Measurements from ENCODE around the gene CREB3L2.
"Not testable (repeated sequence)": the region's sequence is repeated elsewhere in the genome, so short reads cannot be mapped to it uniquely, and the experiment has no call there.

CREB3L2 gene

DNA sequence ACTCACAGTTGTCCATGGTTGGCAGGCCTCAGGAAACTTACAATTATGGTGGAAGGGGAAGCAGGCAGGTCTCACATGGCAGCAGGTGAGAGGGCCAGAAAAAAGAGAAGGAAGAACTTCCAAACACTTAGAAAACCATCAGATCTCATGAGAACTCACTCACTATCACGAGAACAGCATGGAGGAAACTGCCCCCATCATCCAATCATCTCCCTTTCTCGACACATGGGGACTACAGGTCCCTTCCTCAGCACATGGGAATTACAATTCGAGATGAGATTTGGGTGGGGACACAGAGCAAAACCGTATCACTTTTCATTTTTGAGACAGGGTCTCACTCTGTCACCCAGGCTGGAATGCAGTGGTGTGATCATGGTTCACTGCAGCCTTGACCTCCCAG is 12.3 kb upstream of the CREB3L2 start:
- not testable (repeated sequence) for FAIRE-seq

DNA sequence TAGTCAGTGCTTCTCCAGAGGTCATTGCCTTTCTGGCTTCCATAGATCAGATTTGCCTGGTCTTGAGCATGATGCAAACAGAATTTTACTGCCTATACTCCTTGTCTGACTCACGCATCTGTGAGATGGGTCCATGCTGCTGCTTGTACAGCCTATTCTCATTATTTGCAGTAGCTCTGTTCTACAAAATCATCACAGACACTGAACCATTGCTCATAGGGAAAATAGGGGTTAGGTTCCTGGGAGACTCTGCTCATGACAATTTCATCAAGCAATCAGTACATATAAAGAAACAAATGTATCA is 7.4 kb upstream of the CREB3L2 start:
- no peak for FAIRE-seq

DNA sequence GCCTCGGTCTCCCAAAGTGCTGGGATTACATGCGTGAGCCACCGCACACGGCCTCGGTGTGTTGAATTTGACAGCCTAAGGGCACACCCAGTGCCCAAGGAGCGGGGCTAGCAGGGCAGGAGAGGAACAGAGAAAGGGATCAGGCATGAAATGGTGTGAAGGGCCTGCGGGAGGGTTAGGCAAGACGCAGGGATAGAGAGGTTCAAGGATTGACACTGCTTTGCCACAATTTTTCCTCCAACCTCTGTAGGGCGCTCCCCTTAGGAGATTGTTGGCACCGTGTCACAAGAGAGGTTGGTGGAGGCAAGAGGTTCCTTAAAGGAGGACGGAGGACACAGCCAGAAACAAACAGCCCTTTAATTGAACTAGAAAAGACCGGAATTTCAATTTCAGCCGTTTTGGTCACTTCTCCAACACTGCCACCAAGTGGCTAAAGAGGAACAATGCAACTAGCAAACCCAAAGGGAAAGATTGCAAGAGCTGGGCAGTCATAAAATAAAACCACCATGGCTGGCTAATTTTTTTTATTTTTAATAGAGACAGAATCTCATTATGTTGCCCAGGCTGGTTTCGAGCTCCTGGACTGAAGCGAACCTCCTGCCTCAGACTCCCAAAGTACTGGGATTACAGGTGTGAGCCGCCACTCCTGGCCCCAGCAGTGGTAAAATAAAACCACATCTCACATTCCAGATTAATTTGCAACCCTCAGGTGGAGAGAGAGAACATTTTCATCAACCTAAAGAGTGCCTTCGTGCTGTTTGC is 6.9 kb upstream of the CREB3L2 start:
- FAIRE-seq: peak; percentile 97

DNA sequence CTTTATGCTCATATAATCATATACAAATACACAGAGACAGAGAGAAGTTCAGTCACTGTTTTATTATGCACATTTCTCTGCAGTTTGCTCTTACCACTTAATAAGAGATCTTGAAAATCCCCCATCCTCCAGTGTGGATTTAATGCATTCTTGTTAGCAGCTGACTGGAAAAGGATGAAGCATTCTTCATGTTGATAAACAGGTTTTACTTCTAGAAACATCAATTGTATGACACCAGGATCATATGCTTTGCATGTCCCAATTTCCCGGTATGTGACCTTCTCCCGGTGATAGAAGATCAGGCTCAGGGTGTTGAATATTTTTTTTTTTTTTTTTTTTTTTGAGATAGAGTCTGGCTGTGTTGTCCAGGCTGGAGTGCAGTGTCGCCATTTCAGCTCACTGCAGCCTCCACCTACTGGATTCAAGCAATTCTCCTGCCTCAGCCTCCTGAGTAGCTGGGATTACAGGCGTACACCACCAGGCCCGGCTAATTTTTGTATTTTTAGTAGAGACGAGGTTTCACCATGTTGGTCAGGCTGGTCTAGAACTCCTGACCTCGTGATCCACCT is 6.2 kb upstream of the CREB3L2 start:
- FAIRE-seq: no peak

DNA sequence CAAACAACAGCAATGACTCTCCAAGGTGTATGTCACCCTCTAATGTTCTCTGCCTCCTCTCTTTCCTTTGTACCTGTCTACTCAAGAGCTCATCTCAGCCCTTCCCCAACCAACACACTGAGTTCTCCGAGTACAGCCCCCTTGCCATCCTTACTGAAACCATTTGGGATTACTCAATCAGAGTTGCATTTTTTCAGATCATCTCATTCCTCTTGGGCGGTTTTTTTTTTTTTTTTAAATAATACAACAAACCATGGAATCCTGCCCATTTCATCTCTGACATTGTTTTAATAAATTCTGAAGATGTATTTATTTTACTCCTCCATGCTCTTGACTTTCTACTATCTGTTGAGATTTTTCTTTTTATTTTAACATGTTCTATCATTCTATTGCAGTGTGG is 4.2 kb upstream of the CREB3L2 start:
- FAIRE-seq: no peak

DNA sequence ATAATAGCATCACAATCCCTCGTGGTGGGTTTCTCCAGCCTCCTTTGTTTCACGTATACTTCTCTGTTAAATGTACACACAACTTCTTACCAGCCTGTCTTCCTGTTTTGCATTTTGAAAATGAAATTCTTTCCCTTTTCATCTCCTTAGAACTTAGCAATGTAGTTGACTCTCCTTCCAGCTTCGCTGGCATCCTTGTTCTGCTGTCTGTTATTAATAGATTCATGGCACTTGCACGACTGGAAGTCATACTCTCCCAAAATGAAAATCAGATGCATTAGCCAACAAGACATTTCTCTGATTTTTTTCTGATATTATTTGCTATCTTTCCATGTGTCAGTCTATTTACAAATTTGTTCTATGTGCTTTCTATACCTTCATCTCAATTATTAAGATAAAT is 3.0 kb upstream of the CREB3L2 start:
- FAIRE-seq: no peak

DNA sequence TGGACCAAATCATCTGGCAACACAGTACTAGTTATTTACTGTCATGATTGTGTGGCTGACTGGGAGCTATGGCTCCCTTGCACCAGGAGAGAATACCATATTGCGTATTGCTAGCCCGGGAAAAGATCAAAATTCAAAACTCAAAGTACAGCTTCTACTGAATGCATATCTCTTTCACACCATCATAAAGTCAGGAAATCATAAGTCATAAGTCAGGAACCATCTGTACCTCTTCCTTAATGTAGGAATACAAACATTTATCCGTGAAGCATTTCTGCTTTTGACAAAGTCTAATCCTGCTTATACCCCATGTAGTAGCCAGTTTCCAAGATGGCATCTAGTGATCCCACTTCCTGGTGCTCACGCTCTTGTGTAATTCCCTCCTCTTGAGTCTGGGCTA is 2.2 kb upstream of the CREB3L2 start:
- FAIRE-seq: no peak

DNA sequence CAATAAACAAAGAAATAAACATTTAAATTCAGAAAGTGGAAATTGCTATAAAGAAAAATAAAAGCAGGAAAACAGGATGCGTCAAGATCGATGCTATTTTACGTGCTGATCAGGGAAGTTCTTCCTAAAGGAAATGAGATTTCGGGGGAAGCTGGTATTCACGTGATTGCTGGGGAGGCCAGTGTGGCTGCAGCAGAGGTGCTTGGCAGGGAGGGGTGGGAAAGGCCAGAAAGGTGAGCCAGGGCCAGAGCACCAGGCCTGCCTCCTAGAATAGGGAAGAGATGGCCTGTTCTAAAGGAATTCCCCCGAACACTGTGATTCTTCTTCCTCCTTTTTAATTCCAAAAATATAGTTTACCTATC is 923 bp upstream of the CREB3L2 start:
- FAIRE-seq: no peak

DNA sequence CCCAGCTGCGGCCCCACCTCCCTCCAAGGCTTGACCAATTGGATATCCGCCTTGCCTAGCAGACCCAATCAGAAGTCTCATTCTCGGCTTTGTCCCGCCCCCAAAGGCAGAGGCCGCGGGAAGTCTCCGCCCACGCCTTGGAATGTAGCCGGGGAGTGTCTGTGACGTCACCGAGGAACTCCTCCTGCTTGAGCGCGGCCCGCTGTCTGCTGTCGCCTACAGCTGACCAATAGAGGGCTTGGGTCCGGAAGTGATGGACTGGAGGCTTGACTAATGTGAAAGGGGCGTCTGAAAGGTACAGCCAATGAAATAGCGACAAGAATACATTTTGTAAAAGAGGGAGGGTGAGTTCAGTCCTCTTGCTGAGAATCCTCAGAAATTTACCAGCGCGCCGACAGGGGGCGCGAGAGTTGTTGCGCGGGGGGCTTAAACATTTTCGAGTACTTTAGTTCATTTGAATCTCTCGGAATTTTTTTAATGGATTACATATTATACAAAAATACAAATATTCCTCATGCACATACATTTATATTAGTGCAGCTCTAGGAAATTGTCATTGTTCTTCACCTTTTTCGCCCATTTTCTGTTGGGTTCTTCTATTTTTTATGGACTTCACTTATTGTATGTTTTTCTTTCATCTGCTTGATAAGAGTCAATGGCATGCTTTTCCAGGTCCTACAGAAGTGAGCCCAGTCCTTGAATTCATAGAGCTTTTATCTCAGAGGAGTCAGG is 376 bp upstream of the CREB3L2 start:
- peak; percentile 100 for FAIRE-seq

DNA sequence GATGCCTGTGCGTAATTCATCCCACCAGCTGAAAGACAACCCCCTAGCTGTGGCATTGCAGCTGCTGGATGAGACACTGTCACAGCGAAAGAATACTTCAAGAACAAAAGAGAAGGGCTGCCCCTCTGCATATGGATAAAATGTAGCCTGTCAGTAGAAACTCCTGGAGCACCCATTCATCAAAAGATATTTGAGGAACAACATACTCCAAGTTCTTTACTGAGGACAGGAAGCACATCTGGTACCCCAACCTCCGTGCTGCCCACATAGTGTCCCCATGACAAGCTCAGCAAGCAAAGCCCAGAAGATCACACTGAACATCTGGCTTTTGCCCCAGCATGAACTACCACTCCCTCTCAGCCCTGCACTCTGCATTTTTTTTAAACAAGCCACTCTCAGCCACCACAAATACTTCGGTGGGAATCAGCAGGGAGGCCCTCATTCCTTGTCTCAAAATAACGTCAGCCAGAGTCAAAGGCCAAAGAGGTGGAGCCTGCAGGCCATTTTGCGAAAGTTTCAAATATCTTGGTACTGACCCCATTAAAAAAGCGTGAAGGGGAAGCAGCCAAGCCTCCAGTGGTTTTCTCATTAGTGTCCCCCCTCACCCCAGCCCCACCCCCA is 1.7 kb downstream of the CREB3L2 start:
- no peak for FAIRE-seq

DNA sequence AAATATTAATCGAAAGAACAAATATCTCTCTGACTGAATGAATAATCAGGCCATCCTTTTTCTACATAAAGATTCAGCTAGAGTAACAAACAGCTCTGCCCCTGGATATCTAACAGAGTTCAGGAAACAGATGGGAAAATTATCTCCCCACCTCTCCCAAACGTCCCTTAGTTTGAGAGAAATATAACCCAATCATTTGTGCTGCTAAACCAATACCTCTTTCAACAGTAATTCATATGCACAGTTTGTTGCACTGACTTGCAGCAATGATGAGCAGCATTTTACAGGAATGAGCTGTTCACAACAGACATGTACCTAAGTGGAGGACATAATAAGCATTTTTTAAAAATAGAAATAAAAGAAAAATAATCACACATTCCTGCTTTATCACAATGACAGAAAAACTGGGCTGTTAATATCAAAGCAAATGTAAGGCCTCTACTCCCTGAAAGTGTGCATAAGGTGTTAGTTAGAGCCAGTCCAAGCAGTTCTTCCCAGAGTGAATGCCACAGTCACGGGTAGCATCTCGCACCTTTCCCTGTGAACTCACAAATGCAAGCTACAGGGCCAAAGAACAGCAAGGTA is 2.3 kb downstream of the CREB3L2 start:
- FAIRE-seq: no peak

DNA sequence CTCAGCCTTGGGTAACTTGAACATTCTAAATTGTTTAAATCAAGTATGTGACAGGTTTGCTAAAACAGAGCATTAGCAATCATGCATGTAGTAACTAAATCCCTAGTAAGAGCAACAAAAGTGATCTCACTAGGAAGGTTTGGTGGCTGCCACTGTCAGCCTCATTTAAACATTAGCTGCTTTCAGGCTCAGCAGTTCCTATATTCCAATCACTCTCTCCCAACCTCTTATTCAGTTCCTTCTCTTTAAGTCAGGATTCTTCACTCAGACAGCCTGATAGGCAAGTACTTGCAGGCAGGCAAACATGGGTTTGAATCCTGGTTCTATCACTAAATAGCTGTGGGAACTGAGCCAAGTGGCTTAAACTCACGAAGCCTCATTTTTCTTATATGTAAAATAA is 3.6 kb downstream of the CREB3L2 start:
- FAIRE-seq: no peak

DNA sequence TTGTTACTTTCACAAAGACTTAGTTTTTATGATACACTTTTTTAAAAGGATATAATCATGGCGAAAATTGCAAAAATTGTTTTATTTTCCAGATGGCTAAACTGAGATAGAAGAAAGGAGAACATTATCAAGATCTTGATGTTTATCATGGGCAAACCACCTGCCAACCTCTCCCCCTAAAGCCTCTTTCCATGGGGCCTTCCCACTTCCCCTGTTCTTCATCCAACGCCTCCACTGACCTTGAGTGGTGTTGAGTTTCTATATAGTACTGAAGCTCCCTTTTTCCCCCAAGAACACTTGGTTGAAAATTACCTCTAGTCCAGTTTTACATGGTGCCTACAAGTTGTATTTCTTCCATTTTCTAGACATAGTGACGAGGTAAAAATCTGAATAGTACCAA is 5.0 kb downstream of the CREB3L2 start:
- no peak for FAIRE-seq

DNA sequence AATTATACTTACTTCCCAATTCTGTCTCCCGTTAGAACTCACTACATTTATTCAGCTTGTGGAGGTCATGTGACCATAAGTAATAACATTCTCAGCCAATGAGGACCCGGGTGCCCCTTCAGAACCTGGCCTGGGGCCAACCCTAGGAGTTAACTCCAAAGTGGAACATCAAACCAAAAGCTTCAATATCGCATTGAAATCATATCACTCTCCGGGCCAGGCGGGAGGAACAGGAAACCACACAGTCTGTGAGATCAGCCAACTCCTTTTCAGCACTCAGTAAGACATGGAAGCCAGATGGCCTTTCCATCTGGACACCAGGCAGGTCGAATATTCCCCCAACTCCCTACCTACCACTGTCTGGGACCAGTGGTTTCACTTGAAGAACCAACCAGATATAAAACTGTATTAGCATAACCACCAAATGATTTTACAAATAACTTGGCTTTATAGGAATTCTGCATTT is 5.5 kb downstream of the CREB3L2 start:
- no peak for FAIRE-seq

DNA sequence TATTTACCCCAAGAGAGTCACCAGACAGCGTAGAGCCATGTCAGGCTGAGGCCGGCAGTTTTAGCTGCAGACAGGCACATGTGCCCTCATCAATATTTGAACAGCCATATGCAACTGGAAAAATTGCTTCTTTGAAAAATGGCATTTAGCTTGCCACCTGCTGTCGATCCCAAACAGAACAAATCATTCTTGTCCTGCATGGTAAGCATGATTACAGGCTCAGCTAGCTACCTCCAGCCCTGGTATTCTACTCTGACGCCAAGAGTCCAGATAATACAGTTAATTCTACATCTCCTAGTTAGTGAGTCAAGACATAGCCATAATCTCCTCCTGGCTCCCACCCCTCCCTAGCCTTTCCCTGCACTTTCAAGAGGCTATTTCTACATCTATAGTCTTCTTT is 7.7 kb downstream of the CREB3L2 start:
- no peak for FAIRE-seq

DNA sequence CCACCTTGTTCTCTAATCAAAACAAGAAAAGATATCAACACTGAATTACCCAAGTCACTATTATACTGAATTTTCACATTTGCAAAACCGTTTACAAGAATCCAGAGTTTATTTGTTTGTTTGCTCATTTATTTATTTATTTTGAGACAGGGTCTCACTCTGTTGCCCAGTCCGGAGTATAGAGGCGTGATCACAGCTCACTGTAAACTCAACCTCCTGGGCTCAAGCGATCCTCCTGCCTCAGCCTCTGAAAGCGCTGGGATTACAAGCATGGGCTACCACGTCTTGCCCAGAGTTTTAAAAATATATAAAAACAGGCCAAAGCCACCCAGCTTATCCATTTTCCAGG is 8.5 kb downstream of the CREB3L2 start:
- no peak for FAIRE-seq

DNA sequence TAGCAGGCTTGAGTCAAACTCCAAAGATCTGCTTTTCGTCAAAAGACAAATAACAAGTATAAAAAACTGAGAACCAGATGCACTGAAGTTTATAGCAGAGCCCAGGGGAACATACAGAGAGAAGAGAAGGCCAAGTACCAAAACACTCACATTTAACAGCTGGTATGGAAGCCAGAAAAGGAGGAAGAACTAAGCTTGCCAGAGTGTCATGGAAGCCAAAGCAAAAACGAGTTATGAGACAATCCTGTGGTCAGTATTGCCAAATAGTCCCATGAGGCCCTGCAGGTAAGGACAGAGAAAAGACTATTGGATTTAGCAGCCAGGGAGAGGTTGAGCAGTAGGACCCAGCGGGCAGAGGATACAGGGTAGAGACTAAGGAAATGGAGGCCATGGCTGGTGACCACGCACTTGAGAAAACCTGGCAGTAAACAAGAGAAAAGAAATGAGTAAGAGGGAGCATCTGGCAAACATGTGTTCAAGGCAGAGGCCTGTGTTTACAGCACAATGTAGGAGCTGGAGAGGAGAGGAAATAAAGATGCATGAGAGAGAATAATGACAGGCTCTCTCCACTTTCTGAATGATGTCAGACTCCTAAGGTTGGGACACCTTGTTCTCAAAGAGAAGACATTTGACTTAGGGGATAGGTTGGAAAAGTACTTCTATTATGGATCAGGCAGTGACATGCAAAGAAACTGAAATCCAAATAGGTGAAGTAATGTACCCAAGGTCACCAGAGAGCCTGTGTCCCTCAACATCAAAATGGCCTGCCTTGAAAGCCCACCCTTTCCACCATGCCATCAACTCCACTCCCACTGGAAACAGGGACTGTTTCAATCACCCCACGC is 9.1 kb downstream of the CREB3L2 start:
- no peak for FAIRE-seq

DNA sequence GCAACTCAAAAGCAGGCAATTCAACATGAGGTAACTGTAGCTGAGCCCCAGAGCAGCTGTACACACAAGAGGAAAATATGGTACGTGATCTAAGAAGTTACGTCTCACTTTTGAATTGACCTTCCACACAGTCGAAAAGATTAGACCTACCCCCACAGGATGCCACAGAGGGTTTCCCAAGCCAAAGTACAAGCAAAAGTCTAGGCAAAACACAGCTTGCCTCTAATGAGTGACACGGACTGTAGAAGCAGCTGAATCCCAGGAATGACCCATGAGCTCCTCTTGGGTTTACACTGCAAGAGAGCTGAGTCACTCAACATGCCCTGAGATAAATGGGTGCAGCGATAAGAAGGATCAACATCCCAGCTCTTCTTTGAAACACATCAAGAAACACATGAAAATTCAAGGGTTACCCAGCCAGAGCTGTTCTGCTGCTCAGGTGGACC is 9.8 kb downstream of the CREB3L2 start:
- FAIRE-seq: no peak

DNA sequence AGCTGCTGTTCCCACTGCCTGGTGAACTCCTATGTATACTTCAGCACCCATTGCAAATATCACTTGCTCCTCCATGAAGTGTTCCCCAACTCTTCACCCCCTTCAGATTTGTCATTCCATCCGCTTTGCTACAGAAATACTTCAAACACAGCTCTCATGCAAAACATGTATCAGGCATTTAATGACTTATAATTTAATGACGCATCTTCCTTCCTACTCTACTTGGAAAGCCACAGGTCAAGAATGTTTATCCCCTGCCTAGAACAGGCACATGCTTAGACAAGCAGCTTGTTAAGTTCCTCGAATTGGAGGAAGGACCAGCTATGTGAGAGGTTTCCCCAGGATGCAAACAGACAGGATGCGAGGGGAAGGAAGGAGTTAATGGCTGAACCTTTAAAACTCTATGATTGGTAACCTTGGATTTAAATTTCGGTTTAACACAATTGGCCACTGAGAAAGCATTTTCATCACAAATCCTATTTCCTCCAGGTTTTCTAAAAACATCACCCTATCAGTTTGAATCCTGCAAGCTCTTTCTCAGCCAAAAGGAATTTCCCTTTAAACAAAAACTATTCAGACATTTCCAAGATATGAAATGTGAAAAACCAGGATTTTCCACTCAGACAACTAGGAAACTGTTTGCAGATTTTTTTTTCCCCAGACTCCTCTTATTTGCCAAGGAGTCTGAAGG is 11.5 kb downstream of the CREB3L2 start:
- no peak for FAIRE-seq

DNA sequence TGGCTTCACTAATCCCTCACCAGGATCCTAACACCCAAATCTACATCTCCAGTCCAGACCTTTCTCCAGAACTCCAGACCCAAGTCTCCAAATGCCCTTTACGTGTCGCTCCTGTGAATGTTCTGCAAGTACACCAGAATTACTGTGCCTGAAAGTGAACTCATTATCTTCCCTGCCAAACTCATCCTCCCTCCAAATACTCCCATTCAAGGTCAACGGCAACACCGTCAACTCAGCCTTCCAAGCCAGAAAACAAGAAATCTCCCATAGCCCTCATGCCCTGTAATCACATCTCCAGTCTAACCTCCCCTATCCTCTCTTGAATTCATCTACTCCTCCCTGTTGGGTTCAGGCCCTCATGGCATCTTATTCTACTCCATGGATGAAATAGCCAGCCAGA is 12.3 kb downstream of the CREB3L2 start:
- FAIRE-seq: no peak

DNA sequence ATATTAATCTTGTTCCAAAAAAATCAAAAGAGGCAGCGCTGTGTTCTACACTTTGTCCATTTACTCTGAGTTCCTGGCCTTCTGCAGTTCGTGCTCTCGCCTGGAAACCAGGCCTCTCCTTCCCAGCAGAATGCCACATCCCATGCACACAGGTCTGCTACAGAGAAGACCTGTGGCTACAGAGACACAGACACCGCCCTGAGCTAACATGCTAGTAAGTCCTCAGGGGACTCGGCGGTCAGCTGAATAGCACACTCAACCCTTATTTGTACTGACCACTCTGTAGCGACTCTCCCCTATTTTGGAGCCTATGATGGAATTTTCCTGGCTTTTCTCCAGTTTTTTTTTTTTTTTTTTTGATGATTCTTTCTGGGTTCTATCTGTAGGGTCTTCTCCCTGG is 12.8 kb downstream of the CREB3L2 start:
- no peak for FAIRE-seq

DNA sequence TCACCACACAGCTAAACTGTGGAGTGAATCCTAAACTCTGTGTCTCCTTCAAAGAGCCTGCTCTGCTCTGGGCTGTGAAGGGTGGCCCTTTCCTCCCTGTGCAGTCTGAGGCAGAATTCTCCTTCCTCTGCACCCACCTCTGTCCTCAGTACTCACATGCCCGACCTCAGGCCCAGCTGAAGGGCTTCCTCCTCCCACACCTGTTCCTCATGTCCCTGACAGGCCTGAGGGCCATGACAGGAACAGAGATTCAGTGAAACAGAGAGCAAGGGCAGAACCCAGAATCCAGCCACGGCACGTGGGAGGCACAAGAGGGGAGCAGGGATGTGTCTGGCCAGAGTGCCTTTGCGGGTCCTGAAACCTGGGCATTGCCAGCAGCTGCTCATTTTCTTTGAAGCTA is 13.9 kb downstream of the CREB3L2 start:
- no peak for FAIRE-seq

All from A204.1 (cell line).